ENCODE measurements around the gene TCIRG1.

- TF ChIP-seq EZH2phosphoT487 (IDR thresholded peaks at IDR 0.05; ENCODE audit: borderline replicate concordance) (no peak), CTCF (conservative IDR thresholded peaks at IDR 0.05; ENCODE audit: low read length) (no peak)
Observed at GRCh38 chr11:68053117-68053516, 14.3 kb downstream of the TCIRG1 start.
